ENCODE results near the gene LRRFIP1. TPM values are rescaled to one million over a fixed set of nuclear protein-coding genes. Genes with fewer than 3 reads are reported as not detected.

The LRRFIP1 gene
- total RNA-seq, 1 donor from 2014 or later: 133 TPM

DNA sequence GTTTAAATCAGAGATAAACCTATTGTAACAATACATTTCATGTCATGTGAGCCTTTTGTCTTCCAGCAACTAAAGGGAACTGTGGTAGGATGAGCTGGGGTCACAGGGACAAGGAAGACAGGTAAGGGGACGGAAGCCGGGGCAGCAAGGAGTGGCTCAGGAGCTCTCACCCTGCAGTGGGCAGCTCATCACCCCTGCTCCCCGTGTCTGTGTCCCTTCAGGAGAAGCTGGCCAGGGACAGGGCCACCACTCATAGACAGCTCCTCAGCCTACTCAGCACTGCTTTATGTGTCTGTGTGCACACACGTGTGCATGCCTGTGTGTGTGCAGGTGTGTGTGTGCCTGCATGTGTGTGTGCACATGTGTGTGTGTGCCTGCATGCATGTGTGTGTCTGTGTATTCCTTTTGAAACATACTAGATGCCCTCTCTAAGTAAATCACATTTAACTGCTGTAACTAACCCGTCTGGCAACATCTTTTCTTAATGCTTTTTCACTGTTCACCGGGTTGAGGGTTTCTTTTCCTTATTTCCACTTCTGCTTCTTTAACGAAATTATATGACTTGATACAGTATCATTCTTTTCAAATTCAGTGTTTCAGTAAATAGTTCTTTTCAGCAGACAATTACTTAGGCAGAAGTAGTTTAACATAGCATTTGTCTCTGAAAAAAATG lies 44.2 kb downstream of the LRRFIP1 start:
- H3K4me1 ChIP-seq: peaks cover 4 to 37% of the 10 kb centered on the region in 2 donors
- no peaks in the 10 kb centered on the region for H3K9me3 ChIP-seq

DNA sequence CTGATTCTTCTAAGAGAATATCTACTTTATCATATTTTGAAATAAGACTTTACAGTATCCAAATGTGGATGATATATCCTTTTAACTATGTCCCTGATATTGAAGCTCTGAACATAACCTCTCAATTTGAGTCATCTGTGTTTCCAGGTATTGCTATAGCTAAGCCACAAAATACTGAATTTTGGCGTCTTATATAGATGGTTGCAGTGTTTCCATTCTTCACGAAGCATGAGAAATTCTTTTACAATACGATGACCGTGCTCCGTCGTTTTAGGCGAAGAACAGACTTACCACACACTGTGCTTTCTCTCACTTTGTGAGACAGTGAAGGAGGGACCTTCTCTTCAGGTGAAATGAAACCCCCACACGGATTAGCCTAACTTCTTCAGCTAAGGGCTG lies 45.3 kb downstream of the LRRFIP1 start:
- Histone ChIP-seq H3K9me3 (no peaks in the 10 kb centered on the region), H3K4me1 (peaks cover 8 to 47% of the 10 kb centered on the region in 2 donors), H3K27ac (peak overlapping the region; percentile 83 to 86), H3K27me3 (no peaks in the 10 kb centered on the region), H3K4me3 (no peak overlapping the region), H3K36me3 (peaks cover 0 to 7% of the 10 kb centered on the region in 2 donors)
- intact Hi-C loops (cut with DNase I): loop anchor here (5.0 kb wide), 1 partner anchor 70 kb away; no protein-coding TSS in a partner anchor
- TF ChIP-seq, protein P1, sequence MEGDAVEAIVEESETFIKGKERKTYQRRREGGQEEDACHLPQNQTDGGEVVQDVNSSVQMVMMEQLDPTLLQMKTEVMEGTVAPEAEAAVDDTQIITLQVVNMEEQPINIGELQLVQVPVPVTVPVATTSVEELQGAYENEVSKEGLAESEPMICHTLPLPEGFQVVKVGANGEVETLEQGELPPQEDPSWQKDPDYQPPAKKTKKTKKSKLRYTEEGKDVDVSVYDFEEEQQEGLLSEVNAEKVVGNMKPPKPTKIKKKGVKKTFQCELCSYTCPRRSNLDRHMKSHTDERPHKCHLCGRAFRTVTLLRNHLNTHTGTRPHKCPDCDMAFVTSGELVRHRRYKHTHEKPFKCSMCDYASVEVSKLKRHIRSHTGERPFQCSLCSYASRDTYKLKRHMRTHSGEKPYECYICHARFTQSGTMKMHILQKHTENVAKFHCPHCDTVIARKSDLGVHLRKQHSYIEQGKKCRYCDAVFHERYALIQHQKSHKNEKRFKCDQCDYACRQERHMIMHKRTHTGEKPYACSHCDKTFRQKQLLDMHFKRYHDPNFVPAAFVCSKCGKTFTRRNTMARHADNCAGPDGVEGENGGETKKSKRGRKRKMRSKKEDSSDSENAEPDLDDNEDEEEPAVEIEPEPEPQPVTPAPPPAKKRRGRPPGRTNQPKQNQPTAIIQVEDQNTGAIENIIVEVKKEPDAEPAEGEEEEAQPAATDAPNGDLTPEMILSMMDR (IDR thresholded peaks at IDR 0.05): no peak
- no peak for DNase-seq (ENCODE audit: low spot score in 2 of 2)

More for the DNA sequence above, 44.2 kb downstream of the LRRFIP1 start:
- no peak for DNase-seq (ENCODE audit: low spot score in 2 of 2)
- peak overlapping the region; percentile 64 for H3K27ac ChIP-seq
- H3K36me3 ChIP-seq: peaks cover 0 to 7% of the 10 kb centered on the region in 2 donors
- TF ChIP-seq, protein P1 (IDR thresholded peaks at IDR 0.05): no peak
- H3K27me3 ChIP-seq: no peaks in the 10 kb centered on the region
- no peak overlapping the region for H3K4me3 ChIP-seq
- intact Hi-C loops (cut with DNase I): loop anchor here (5.0 kb wide), 1 partner anchor 71 kb away; no protein-coding TSS in a partner anchor

DNA sequence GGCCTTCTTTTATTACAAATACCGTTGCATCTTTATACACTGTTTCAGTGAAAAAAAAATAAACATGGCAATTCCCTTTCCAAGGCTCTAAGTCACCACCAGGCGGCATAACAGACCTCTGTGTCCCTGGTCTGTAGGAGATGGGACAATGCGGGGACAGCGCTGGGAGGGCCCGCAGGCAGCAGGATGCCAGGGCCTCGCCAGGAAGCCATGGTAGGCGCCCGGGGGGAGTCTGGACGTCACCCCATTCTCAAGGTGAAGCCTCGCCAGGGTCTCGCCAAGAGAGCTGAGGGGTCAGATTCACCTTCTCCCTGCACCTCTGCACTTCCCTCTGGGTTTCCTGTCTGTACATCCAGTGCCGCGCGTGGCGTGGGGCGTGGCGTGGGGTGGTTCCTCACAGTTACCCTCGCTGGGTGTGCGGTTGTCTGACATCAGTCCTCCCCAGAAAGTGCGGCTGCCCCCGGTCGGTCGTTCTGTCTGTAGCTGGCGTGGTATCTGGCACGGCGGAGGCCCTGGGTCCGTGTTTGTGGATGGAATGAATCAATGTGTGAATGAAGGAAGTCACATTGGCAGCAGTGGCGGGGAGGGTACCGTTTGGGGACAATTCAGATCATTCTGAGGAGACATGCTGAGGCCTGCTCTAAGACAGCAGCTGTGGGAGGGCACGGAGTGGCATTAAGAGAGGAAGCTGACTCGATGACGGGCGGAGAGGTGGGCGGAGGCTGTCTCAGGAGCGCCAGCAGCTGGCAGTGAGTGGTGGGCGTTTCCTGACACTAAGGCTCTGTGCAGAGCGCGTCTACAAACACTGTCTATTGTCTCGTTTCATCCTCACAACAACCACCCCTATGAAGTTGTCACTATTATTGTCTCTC lies 46.0 kb downstream of the LRRFIP1 start:
- H3K4me1 ChIP-seq: peaks cover 8 to 50% of the 10 kb centered on the region in 2 donors
- H3K9me3 ChIP-seq: no peaks in the 10 kb centered on the region
- DNase-seq (ENCODE audit: low spot score in 2 of 2): peak in 1 of 2 donors; percentile 83
- TF ChIP-seq, protein P1 (IDR thresholded peaks at IDR 0.05): peak; percentile 33 to 64 (median 51)
- intact Hi-C loops (cut with DNase I): loop anchor here (5.0 kb wide), 1 partner anchor 69 kb away; no protein-coding TSS in a partner anchor
- H3K36me3 ChIP-seq: peaks cover 0 to 7% of the 10 kb centered on the region in 2 donors
- peak overlapping the region; percentile 83 to 86 for H3K27ac ChIP-seq
- H3K27me3 ChIP-seq: no peaks in the 10 kb centered on the region
- peak overlapping the region in 1 of 2 donors; percentile 36 for H3K4me3 ChIP-seq

DNA sequence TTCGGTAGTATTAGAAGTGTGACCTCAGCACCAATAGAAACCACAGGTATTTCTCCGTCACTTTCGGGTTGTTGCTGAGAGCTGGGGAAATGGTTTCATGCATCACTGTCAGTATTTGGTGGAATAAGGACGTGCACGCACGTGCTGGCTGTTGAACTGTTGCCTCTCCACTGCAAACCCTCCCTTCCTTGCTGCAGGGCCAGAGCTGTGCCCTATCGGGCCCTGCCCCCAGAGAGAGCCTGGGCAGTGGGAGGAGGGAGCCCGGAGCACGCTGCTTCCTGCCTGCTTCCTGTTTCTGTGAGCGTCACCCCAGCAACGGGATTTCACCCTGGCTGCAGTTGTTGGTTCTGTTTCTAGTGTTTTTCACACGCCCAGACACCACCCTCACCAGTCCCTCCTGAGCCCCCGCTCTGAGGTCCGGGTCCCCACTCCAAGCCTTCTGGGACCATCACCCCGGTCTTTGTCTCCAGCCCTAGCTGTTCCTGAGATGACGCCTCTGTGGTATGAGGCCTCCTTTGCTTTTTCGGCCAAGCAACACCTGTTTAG lies 47.4 kb downstream of the LRRFIP1 start:
- Histone ChIP-seq H3K9me3 (no peaks in the 10 kb centered on the region), H3K36me3 (peaks cover 0 to 7% of the 10 kb centered on the region in 2 donors), H3K27ac (peak overlapping the region; percentile 83 to 86), H3K4me1 (peaks cover 14 to 59% of the 10 kb centered on the region in 2 donors), H3K27me3 (no peaks in the 10 kb centered on the region), H3K4me3 (peak overlapping the region; percentile 32 to 57)
- peak; percentile 83 to 95 for DNase-seq (ENCODE audit: low spot score in 2 of 2)
- intact Hi-C loops (cut with DNase I): loop anchor here (5.0 kb wide), 2 partner anchors 67 to 78 kb away; no protein-coding TSS in a partner anchor
- TF ChIP-seq, protein P1 (IDR thresholded peaks at IDR 0.05): peak in 1 of 3 experiments; percentile 26

DNA sequence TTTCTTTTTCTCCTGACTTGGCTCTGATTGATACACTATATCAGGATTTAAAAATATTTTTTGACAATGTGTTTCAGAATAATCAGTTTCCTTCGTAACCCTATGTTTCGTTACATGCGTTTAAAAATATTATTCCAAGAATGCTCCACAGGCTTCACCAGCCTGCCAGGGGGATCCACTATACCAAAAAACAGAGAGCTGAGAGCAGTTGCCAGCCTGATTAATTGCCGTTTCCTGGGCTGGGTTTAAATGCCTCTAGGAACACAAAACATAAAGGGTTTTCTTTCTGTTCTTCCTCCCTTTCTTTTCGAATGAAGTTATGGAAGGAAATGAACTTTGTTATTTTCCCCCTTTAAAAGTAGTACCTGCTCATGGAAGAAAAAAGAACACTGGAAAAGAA lies 47.9 kb downstream of the LRRFIP1 start:
- H3K27ac ChIP-seq: peak overlapping the region; percentile 83 to 86
- DNase-seq (ENCODE audit: low spot score in 2 of 2): no peak
- H3K9me3 ChIP-seq: no peaks in the 10 kb centered on the region
- peak overlapping the region; percentile 32 to 57 for H3K4me3 ChIP-seq
- intact Hi-C loops (cut with DNase I): loop anchor here (5.0 kb wide), 1 partner anchor 78 kb away; no protein-coding TSS in a partner anchor
- TF ChIP-seq, protein P1 (IDR thresholded peaks at IDR 0.05): peak in 1 of 3 experiments; percentile 4
- peaks cover 14 to 56% of the 10 kb centered on the region in 2 donors for H3K4me1 ChIP-seq
- H3K36me3 ChIP-seq: peaks cover 0 to 6% of the 10 kb centered on the region in 2 donors
- no peaks in the 10 kb centered on the region for H3K27me3 ChIP-seq

Data from ascending aorta (tissue), 2 donors.